ENCODE results near the gene AIG1. TPM values are rescaled to one million over a fixed set of nuclear protein-coding genes. Genes with fewer than 3 reads are reported as not detected.

Gene AIG1
- polyA plus RNA-seq, 1 experiment, result 65.1 TPM

DNA sequence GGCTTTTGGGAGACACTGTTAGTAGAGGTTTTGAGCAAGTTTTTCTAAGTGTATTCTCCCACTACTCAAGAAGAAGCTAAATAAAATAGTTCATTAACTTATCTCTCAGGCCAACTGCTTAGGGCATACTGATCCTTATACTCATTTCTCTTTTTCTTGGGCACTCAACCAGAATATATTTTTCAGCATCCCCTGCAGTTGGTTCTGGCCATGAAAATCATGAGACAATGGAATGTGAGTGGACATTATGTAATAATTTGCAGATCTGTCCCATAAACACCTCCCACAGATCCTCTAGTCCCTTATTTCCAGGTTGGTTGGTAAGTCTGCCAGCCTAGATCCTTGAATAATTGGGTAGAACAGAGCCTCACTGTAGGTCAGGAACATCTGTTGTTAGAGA, 136.7 kb downstream of the AIG1 start:
- Histone ChIP-seq H3K27ac (ENCODE audit: low read depth, low read length) (no peak overlapping the region), H3K9me3 (ENCODE audit: control insufficient read depth, insufficient read depth, low read length) (no peaks in the 10 kb centered on the region; the same call in 1 of the 2 replicates), H3K27me3 (ENCODE audit: control insufficient read depth, insufficient read depth, low read length) (no peaks in the 10 kb centered on the region), H3K4me3 (ENCODE audit: low read depth, low read length) (no peak overlapping the region)
- ChIA-PET CTCF (interaction anchor here (0.6 kb wide), 1 partner anchor 36 kb away, joined by 4 read pairs; no protein-coding TSS in a partner anchor), POLR2A (no interaction called here)
- TF ChIP-seq, protein P1, sequence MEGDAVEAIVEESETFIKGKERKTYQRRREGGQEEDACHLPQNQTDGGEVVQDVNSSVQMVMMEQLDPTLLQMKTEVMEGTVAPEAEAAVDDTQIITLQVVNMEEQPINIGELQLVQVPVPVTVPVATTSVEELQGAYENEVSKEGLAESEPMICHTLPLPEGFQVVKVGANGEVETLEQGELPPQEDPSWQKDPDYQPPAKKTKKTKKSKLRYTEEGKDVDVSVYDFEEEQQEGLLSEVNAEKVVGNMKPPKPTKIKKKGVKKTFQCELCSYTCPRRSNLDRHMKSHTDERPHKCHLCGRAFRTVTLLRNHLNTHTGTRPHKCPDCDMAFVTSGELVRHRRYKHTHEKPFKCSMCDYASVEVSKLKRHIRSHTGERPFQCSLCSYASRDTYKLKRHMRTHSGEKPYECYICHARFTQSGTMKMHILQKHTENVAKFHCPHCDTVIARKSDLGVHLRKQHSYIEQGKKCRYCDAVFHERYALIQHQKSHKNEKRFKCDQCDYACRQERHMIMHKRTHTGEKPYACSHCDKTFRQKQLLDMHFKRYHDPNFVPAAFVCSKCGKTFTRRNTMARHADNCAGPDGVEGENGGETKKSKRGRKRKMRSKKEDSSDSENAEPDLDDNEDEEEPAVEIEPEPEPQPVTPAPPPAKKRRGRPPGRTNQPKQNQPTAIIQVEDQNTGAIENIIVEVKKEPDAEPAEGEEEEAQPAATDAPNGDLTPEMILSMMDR (IDR thresholded peaks at IDR 0.05; ENCODE audit: low read depth, low read length), result no peak
- no peak for DNase-seq (ENCODE audit: low read depth, low spot score)

DNA sequence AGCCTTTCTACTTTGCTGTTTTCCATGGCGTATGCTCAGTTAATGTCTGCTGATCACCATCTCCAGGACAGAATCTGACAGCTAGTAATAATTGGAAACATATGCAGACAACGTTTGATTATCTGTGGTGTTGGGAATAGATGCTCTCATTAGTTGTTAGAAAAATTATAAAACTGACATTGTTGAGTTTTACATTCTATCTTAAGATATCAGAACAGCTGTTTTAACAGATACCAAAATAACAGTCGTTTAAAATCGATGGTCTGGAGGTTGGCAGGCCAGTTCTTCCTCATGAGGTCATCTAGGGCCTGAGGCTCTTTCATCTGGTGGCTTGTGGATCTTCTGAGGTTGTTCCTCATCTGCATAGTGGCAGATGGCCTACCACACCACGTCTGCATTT, 137.6 kb downstream of the AIG1 start:
- ChIA-PET POLR2A (no interaction called here), CTCF (interaction anchor here (0.6 kb wide), 1 partner anchor 35 kb away, joined by 4 read pairs; no protein-coding TSS in a partner anchor)
- Histone ChIP-seq H3K27me3 (ENCODE audit: control insufficient read depth, insufficient read depth, low read length) (no peaks in the 10 kb centered on the region), H3K4me3 (ENCODE audit: low read depth, low read length) (no peak overlapping the region), H3K27ac (ENCODE audit: low read depth, low read length) (no peak overlapping the region), H3K9me3 (ENCODE audit: control insufficient read depth, insufficient read depth, low read length) (no peaks in the 10 kb centered on the region; the same call in 1 of the 2 replicates)
- TF ChIP-seq, protein P1 (IDR thresholded peaks at IDR 0.05; ENCODE audit: low read depth, low read length), result no peak
- no peak for DNase-seq (ENCODE audit: low read depth, low spot score)

DNA sequence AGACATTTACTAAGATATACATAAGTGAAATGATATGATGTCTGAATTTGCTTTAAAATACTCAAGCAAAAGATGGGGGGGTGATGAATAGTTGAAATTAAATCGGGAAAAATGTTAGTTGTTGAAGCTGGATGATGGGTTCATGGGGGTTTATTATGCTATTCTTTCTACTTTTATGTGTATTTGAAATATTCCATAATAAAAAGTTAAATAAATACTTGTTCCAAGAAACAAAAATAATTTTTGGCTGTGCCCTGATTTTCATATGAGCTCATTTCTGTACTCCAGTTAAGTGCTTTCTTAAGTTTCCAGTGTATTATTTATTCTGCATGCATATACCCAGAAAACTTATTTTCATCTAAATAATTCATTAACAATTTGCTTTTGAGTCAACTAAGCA, 138.6 kb downstream of the AIG1 start:
- Histone ChIP-seq H3K27me3 (ENCODE audit: control insufficient read depth, insufficient read depth, low read length) (no peaks in the 10 kb centered on the region), H3K27ac (ENCODE audit: low read depth, low read length) (no peak overlapping the region), H3K9me3 (ENCODE audit: control insufficient read depth, insufficient read depth, low read length) (no peaks in the 10 kb centered on the region; the same call in 1 of the 2 replicates), H3K4me3 (ENCODE audit: low read depth, low read length) (no peak overlapping the region)
- CTCF ChIA-PET, result no interaction called here
- TF ChIP-seq, protein P1 (IDR thresholded peaks at IDR 0.05; ENCODE audit: low read depth, low read length), result no peak
- no peak for DNase-seq (ENCODE audit: low read depth, low spot score)
- POLR2A ChIA-PET, result no interaction called here

DNA sequence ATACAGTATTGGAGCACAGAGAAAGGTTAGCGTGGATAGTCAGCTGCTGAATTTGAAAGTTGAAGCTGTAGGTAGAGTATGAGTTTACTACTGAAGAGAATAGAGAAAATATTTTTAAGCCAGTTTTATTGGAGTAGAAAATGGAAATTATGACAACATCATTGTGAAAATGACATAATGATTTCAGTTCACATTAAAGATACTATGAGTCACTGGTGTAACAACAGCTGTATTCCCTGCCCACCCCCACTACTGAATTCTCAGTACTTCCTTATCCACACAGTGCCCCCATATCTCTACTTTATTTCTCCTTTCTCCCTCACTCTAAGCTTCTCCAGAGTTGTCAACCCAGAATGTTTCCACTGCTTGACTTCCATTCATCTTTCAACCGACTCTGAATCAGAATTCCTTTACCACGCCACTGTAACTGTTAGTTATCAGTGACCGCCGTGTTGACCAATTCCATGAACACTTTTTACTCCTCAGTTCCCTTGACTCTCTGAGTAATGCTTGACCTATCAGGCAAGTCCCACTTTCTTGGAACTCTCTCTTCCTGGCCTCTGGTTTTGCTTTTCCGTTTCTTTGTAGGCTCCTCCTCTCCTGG, 139.6 kb downstream of the AIG1 start:
- Histone ChIP-seq H3K27ac (ENCODE audit: low read depth, low read length) (no peak overlapping the region), H3K4me3 (ENCODE audit: low read depth, low read length) (no peak overlapping the region), H3K9me3 (ENCODE audit: control insufficient read depth, insufficient read depth, low read length) (no peaks in the 10 kb centered on the region), H3K27me3 (ENCODE audit: control insufficient read depth, insufficient read depth, low read length) (no peaks in the 10 kb centered on the region)
- TF ChIP-seq, protein P1 (IDR thresholded peaks at IDR 0.05; ENCODE audit: low read depth, low read length), result no peak
- POLR2A ChIA-PET, result no interaction called here
- DNase-seq (ENCODE audit: low read depth, low spot score), result no peak
- CTCF ChIA-PET, result interaction anchor here (0.6 kb wide), 1 partner anchor 33 kb away, joined by 5 read pairs; no protein-coding TSS in a partner anchor

DNA sequence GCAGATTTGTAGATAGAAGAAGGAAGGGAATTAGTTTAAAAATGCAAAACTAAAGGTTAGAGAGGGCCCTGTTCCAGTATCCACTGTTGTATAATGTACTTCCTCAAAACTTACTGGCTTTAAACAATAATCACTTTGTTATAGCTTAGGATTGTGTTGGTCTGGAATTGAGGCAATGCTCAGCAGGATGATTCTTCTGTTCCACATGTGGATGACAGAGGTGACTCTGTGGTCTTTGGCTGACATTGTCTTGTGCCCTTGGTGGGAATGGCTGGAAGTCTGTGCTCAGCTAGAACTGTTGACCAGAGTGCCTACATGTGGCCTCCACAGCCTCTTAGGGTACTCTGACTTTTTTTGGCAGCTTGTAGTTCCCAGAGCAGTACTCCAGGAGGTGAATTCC, 143.4 kb downstream of the AIG1 start:
- Histone ChIP-seq H3K27me3 (ENCODE audit: control insufficient read depth, insufficient read depth, low read length) (no peaks in the 10 kb centered on the region), H3K27ac (ENCODE audit: low read depth, low read length) (no peak overlapping the region), H3K9me3 (ENCODE audit: control insufficient read depth, insufficient read depth, low read length) (no peaks in the 10 kb centered on the region), H3K4me3 (ENCODE audit: low read depth, low read length) (no peak overlapping the region)
- TF ChIP-seq, protein P1 (IDR thresholded peaks at IDR 0.05; ENCODE audit: low read depth, low read length), result no peak
- DNase-seq (ENCODE audit: low read depth, low spot score), result no peak
- ChIA-PET POLR2A (no interaction called here), CTCF (no interaction called here)

Data from AG04450 (cell line).